ENCODE measurements around the gene ATP2C2. TPM values are rescaled to one million over a fixed set of nuclear protein-coding genes. Genes with fewer than 3 reads are reported as not detected.

The ATP2C2 gene
- total RNA-seq, 1 experiment from 2014 or later = 20.3 TPM

DNA sequence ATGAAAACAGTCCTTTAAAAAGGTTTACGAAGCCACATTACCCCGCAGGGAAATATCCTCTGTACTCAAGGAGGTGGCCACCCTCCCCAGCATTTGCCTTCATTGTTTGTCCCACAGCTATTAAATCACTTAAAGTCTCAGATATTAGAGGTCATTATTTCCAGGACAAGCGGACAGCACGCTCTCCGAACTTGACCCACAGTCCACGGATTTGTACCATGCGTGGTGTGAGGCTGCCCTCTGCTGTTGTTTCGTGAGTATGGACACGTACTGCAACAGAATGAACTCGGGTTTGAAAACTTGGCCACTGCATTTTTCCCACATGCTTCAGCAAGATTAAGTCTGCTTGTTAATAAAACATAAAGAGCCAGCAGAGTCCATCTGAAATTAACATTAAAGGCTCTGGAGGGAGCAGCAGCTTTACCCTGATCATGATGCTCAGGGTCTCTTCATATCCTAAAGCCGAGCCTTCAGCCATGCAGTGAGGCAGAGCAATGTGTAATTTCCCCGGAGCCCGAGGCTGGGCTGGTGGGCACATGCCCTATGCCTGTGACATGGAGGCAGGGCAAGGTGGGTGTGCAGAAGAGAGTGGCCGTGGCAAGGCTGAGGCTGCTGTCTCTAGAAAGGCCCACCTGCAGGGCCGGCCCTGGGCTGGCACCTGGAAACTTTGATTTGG is 116.4 kb downstream of the ATP2C2 start:
- Histone ChIP-seq H3K27me3 (ENCODE audit: insufficient read depth, low read length) (no peaks in the 10 kb centered on the region), H3K27ac (ENCODE audit: low read depth, low read length) (no peak overlapping the region), H3K36me3 (ENCODE audit: control insufficient read depth in 1 of 2, insufficient read depth in 2 of 2, low read length in 2 of 2) (peaks cover 38 to 66% of the 10 kb centered on the region in 2 experiments), H3K4me3 (replicated peaks in 1 of 2; ENCODE audit: low read depth in 1 of 2, low read length in 2 of 2) (no peak overlapping the region), H3K9ac (ENCODE audit: low read length) (no peak overlapping the region), H3K79me2 (ENCODE audit: insufficient read depth, low read length) (no peaks in the 10 kb centered on the region), H2AFZ (ENCODE audit: low read depth, low read length, poor library complexity, severe bottlenecking) (no peak overlapping the region), H4K20me1 (ENCODE audit: insufficient read depth) (no peaks in the 10 kb centered on the region), H3K4me2 (ENCODE audit: low read length) (no peak overlapping the region), H3K4me1 (ENCODE audit: control insufficient read depth in 1 of 2, insufficient read depth in 2 of 2, low read length in 2 of 2) (no peaks in the 10 kb centered on the region), H3K9me3 (ENCODE audit: control insufficient read depth in 1 of 2, insufficient read depth in 1 of 2, low read depth in 1 of 2, low read length in 2 of 2) (no peaks in the 10 kb centered on the region), H3K9me2 (ENCODE audit: insufficient read depth) (no peaks in the 10 kb centered on the region)
- CTCF ChIA-PET = interaction anchor here (0.6 to 2.6 kb wide), 3 partner anchors 207 to 298 kb away, joined by 3 to 14 read pairs (median 3); partner anchors contain the start of gene TAF1C
- intact Hi-C loops (cut with micrococcal nuclease) = loop anchor here (1.0 to 10.0 kb wide), 4 partner anchors 207 to 516 kb away; partner anchors contain the start of genes NECAB2 and TAF1C
- peak; percentile 41 for DNase-seq (ENCODE audit: low read depth, low spot score)
- peak; percentile 84 for ATAC-seq
- TF ChIP-seq ZNF274 (IDR thresholded peaks at IDR 0.05; ENCODE audit: low read depth, low read length) = no peak
- TF ChIP-seq SIN3A (IDR thresholded peaks at IDR 0.05; ENCODE audit: low read depth) = no peak
- TF ChIP-seq ELF1 (IDR thresholded peaks at IDR 0.05; ENCODE audit: borderline replicate concordance, low read depth) = no peak
- no peak for TF ChIP-seq JUND (IDR thresholded peaks at IDR 0.05)
- TF ChIP-seq RAD21 (IDR thresholded peaks at IDR 0.05; ENCODE audit: low read depth) = peak; percentile 95
- no peak for TF ChIP-seq POLR2AphosphoS5 (IDR thresholded peaks at IDR 0.05; ENCODE audit: low read depth, low read length)
- no peak for TF ChIP-seq SRF (IDR thresholded peaks at IDR 0.05; ENCODE audit: low read depth)
- TF ChIP-seq, protein P1, sequence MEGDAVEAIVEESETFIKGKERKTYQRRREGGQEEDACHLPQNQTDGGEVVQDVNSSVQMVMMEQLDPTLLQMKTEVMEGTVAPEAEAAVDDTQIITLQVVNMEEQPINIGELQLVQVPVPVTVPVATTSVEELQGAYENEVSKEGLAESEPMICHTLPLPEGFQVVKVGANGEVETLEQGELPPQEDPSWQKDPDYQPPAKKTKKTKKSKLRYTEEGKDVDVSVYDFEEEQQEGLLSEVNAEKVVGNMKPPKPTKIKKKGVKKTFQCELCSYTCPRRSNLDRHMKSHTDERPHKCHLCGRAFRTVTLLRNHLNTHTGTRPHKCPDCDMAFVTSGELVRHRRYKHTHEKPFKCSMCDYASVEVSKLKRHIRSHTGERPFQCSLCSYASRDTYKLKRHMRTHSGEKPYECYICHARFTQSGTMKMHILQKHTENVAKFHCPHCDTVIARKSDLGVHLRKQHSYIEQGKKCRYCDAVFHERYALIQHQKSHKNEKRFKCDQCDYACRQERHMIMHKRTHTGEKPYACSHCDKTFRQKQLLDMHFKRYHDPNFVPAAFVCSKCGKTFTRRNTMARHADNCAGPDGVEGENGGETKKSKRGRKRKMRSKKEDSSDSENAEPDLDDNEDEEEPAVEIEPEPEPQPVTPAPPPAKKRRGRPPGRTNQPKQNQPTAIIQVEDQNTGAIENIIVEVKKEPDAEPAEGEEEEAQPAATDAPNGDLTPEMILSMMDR (IDR thresholded peaks at IDR 0.05 in 2 of 3, conservative IDR thresholded peaks at IDR 0.05 in 1 of 3; ENCODE audit: borderline replicate concordance in 1 of 3, insufficient read depth in 1 of 3, low read depth in 2 of 3, low read length in 2 of 3) = peak; percentile 75 to 91 (median 80)
- RAD21 ChIA-PET (ENCODE audit: low non-redundant PET in 1 of 2, low total read pairs in 2 of 2, uncharacterized antibody in 2 of 2, unreplicated experiment in 2 of 2) = no interaction called here
- POLR2A ChIA-PET = no interaction called here
- BruUV-seq (replicated peaks) = no TSS peak

All from HCT116 (cell line).